GM12892 (cell line): ENCODE results near the gene ABI3.
"Not testable (repeated sequence)": the region's sequence is repeated elsewhere in the genome, so short reads cannot be mapped to it uniquely, and the experiment has no call there.

ENCODE experiments used
- POLR2A ChIP-seq: IDR thresholded peaks from 2 replicates; pipeline ENCODE4 v1.6.1; 2011; ENCODE audit warnings: low read depth, low read length, control low read depth
- POLR2AphosphoS5 ChIP-seq: IDR thresholded peaks from 2 replicates; pipeline ENCODE4 v1.6.1; 2011; ENCODE audit warnings: low read depth, low read length, control low read depth
- TAF1 ChIP-seq: IDR thresholded peaks from 2 replicates; pipeline ENCODE4 v1.6.1; 2011; ENCODE audit warnings: low read depth, mild to moderate bottlenecking, control low read depth, low read length, borderline replicate concordance

DNA sequence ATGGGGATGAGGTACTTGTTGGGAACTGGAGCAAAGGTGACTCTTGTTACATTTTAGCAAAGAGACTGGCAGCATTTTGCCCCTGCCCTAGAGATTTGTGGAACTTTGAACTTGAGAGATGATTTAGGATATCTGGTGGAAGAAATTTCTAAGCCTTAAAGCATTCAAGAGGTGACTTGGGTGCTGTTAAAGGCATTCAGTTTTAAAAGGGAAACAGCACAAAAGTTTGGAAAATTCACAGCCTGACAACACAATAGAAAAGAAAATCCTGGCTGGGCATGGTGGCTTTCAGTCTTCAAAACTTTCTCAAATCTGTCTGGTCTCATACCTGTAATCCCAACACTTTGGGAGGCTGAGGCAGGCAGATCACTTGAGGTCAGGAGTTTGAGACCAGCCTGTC lies 26.0 kb upstream of the ABI3 start:
- not testable (repeated sequence) for TF ChIP-seq POLR2AphosphoS5, POLR2A, TAF1
